ENCODE measurements around the gene GNPTAB.

DNA sequence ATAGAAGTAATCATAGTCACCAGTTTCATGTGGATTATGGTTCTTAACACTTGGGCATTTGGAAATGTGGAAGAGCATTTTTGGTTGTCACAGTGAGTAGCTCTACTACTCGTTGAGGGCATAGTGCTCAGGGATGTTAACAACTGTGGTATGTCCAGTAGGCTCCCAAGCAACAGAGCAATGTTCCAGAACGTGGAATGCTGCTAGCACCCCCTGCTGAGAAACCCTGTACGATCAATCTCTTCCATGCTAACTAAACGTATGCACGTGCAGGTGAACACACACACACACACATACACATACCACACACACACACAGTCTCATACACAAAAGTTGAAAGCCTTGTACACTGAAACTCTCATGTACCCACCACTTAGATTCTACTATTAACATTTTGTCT lies 16.6 kb upstream of the GNPTAB start:
- TF ChIP-seq JUN (IDR thresholded peaks at IDR 0.05) (no peak), SMC3 (IDR thresholded peaks at IDR 0.05) (no peak), CEBPB (IDR thresholded peaks at IDR 0.05) (no peak)
- TF ChIP-seq, protein P1, sequence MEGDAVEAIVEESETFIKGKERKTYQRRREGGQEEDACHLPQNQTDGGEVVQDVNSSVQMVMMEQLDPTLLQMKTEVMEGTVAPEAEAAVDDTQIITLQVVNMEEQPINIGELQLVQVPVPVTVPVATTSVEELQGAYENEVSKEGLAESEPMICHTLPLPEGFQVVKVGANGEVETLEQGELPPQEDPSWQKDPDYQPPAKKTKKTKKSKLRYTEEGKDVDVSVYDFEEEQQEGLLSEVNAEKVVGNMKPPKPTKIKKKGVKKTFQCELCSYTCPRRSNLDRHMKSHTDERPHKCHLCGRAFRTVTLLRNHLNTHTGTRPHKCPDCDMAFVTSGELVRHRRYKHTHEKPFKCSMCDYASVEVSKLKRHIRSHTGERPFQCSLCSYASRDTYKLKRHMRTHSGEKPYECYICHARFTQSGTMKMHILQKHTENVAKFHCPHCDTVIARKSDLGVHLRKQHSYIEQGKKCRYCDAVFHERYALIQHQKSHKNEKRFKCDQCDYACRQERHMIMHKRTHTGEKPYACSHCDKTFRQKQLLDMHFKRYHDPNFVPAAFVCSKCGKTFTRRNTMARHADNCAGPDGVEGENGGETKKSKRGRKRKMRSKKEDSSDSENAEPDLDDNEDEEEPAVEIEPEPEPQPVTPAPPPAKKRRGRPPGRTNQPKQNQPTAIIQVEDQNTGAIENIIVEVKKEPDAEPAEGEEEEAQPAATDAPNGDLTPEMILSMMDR (IDR thresholded peaks at IDR 0.05), result no peak

Measured in A549 (cell line).